ENCODE data around the gene ATM.

Gene ATM

GRCh38 chr11:108278546-108278945 is 55.7 kb downstream of the ATM start (continued):
- 0 out of 2 replicates have a peak, but pooled peaks have one; percentile 12 for TF ChIP-seq FEZF1 (tag by site-specific recombination; IDR thresholded peaks at IDR 0.05)
- no peak for TF ChIP-seq ZNF626 (tag by site-specific recombination; IDR thresholded peaks at IDR 0.05)
- TF ChIP-seq MZF1 (tag by site-specific recombination; IDR thresholded peaks at IDR 0.05; ENCODE audit: borderline replicate concordance): peak; percentile 81; the same call in 1 of the 2 replicates
- peak; percentile 82 for TF ChIP-seq WT1 (tag by site-specific recombination; IDR thresholded peaks at IDR 0.05)
- TF ChIP-seq, protein P1, sequence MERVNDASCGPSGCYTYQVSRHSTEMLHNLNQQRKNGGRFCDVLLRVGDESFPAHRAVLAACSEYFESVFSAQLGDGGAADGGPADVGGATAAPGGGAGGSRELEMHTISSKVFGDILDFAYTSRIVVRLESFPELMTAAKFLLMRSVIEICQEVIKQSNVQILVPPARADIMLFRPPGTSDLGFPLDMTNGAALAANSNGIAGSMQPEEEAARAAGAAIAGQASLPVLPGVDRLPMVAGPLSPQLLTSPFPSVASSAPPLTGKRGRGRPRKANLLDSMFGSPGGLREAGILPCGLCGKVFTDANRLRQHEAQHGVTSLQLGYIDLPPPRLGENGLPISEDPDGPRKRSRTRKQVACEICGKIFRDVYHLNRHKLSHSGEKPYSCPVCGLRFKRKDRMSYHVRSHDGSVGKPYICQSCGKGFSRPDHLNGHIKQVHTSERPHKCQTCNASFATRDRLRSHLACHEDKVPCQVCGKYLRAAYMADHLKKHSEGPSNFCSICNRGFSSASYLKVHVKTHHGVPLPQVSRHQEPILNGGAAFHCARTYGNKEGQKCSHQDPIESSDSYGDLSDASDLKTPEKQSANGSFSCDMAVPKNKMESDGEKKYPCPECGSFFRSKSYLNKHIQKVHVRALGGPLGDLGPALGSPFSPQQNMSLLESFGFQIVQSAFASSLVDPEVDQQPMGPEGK (tag by site-specific recombination; IDR thresholded peaks at IDR 0.05): peak; percentile 59
- peak; percentile 86 for TF ChIP-seq SP7 (tag by site-specific recombination; IDR thresholded peaks at IDR 0.05)
- 0 out of 2 replicates have a peak, but pooled peaks have one; percentile 8 for TF ChIP-seq PRDM10 (tag by site-specific recombination; IDR thresholded peaks at IDR 0.05)
- TF ChIP-seq, protein P2, sequence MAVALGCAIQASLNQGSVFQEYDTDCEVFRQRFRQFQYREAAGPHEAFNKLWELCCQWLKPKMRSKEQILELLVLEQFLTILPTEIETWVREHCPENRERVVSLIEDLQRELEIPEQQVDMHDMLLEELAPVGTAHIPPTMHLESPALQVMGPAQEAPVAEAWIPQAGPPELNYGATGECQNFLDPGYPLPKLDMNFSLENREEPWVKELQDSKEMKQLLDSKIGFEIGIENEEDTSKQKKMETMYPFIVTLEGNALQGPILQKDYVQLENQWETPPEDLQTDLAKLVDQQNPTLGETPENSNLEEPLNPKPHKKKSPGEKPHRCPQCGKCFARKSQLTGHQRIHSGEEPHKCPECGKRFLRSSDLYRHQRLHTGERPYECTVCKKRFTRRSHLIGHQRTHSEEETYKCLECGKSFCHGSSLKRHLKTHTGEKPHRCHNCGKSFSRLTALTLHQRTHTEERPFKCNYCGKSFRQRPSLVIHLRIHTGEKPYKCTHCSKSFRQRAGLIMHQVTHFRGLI (tag by site-specific recombination; IDR thresholded peaks at IDR 0.05): no peak
- peak; percentile 45 for TF ChIP-seq GLIS2 (tag by site-specific recombination; IDR thresholded peaks at IDR 0.05)
- TF ChIP-seq ZNF274 (IDR thresholded peaks at IDR 0.05; ENCODE audit: low read length): no peak
- TF ChIP-seq ZNF274 (tag by site-specific recombination; IDR thresholded peaks at IDR 0.05; ENCODE audit: borderline replicate concordance): peak; percentile 21; the same call in 1 of the 2 replicates
- TF ChIP-seq ZNF184 (tag by site-specific recombination; IDR thresholded peaks at IDR 0.05): no peak

DNA sequence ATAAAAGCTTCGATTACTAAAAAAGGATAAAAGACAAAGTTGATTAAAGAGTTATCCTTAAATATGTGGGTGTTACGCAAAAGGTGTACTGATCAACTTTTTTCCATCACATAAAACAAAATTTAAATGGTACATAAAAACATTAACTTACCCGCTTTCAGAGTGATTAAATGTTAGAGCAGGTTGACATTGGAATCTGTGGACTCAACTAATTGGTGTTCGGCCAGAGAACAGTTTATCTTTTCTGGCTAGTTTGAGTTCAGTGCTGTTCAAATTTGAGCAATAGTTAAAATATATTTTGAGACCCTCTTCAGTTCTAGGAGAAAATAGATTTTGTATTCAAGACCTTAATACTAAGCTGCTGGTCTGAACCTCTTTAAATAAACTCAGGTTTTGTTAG is 56.1 kb downstream of the ATM start:
- POLR2A ChIA-PET: no interaction called here
- Histone ChIP-seq H3K4me1 (ENCODE audit: control insufficient read depth, insufficient read depth, low read length) (no peaks in the 10 kb centered on the region), H3K27ac (ENCODE audit: extremely low read depth, low read depth, low read length) (no peak overlapping the region), H3K36me3 (ENCODE audit: control insufficient read depth in 2 of 2, insufficient read depth in 1 of 2, low read length in 2 of 2) (peaks cover 0 to 47% of the 10 kb centered on the region in 2 experiments; a peak in 1 of 3 replicates), H3K9me3 (ENCODE audit: control insufficient read depth, insufficient read depth, low read depth, low read length) (no peaks in the 10 kb centered on the region), H3K4me3 (ENCODE audit: low read depth, low read length) (no peak overlapping the region)
- CTCF ChIA-PET: no interaction called here
- TF ChIP-seq ZNF560 (tag by site-specific recombination; IDR thresholded peaks at IDR 0.05; ENCODE audit: borderline replicate concordance): no peak
- TF ChIP-seq KLF10 (tag by site-specific recombination; IDR thresholded peaks at IDR 0.05): 0 out of 2 replicates have a peak, but pooled peaks have one; percentile 6
- TF ChIP-seq BCL11A (tag by site-specific recombination; IDR thresholded peaks at IDR 0.05; ENCODE audit: low read depth): no peak
- TF ChIP-seq ZSCAN18 (tag by site-specific recombination; IDR thresholded peaks at IDR 0.05): no peak
- TF ChIP-seq ZNF169 (tag by site-specific recombination; IDR thresholded peaks at IDR 0.05): no peak
- no peak for TF ChIP-seq ZNF112 (tag by site-specific recombination; IDR thresholded peaks at IDR 0.05)
- TF ChIP-seq ZNF510 (tag by site-specific recombination; IDR thresholded peaks at IDR 0.05; ENCODE audit: insufficient replicate concordance): no peak
- no peak for TF ChIP-seq ZNF768 (tag by site-specific recombination; IDR thresholded peaks at IDR 0.05)
- TF ChIP-seq, protein P1 (tag by site-specific recombination; IDR thresholded peaks at IDR 0.05): no peak
- TF ChIP-seq ZNF404 (tag by site-specific recombination; IDR thresholded peaks at IDR 0.05): no peak
- TF ChIP-seq, protein P3, sequence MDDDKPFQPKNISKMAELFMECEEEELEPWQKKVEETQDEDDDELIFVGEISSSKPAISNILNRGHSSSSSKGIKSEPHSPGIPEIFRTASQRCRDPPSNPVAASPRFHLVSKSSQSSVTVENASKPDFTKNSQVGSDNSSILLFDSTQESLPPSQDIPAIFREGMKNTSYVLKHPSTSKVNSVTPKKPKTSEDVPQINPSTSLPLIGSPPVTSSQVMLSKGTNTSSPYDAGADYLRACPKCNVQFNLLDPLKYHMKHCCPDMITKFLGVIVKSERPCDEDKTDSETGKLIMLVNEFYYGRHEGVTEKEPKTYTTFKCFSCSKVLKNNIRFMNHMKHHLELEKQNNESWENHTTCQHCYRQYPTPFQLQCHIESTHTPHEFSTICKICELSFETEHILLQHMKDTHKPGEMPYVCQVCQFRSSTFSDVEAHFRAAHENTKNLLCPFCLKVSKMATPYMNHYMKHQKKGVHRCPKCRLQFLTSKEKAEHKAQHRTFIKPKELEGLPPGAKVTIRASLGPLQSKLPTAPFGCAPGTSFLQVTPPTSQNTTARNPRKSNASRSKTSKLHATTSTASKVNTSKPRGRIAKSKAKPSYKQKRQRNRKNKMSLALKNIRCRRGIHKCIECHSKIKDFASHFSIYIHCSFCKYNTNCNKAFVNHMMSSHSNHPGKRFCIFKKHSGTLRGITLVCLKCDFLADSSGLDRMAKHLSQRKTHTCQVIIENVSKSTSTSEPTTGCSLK (tag by site-specific recombination; IDR thresholded peaks at IDR 0.05): no peak
- TF ChIP-seq TRIM28 (IDR thresholded peaks at IDR 0.05; ENCODE audit: borderline replicate concordance, low read length): no peak
